Stimulated activated CD8-positive, alpha-beta memory T cell treated with anti-CD3 and anti-CD28 coated beads, Interleukin-12 subunit alpha, Interleukin-12 subunit beta, amount 100 ng/mL, for 24 hours (primary cell): ENCODE data around the gene ITM2C.

Experiments
- DNase-seq: peaks from one replicate; pipeline ENCODE4 v3.0.0-alpha.2; 2020; ENCODE audit errors: extremely low read depth

The ITM2C gene

DNA sequence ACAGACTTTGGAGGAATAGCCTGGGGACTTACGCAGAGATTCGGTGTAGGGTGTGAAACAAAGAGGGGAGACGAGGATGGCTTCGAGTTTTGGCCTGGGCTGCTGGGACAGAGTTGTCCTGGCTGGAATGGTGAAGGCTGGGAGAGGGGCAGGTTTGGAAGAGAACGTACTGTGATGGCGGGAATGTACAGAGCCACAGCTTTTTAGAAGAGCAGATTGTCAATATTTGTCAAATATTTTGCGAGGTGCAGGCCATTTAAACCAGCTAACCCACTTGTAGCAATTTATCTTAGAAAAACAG is 14.4 kb upstream of the ITM2C start:
- no peak for DNase-seq

DNA sequence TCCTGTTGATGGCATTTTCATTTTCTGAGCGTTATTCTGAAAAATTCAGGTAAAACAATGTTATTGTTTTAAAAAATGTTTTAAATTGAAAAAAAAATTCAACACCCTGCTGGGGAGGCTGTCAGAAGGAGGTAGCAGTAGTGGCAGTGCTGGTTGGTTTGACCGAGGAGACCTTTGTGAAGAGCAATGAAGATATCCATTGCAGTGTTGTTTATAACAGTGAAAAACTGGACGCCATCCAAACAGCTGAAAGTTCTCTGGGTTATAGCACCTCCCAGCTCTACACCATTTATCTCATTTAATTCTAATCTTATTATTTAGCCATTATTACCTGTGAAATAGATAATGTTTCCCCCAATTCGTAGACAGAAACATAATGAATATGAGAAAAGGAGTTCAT is 12.6 kb upstream of the ITM2C start:
- no peak for DNase-seq

DNA sequence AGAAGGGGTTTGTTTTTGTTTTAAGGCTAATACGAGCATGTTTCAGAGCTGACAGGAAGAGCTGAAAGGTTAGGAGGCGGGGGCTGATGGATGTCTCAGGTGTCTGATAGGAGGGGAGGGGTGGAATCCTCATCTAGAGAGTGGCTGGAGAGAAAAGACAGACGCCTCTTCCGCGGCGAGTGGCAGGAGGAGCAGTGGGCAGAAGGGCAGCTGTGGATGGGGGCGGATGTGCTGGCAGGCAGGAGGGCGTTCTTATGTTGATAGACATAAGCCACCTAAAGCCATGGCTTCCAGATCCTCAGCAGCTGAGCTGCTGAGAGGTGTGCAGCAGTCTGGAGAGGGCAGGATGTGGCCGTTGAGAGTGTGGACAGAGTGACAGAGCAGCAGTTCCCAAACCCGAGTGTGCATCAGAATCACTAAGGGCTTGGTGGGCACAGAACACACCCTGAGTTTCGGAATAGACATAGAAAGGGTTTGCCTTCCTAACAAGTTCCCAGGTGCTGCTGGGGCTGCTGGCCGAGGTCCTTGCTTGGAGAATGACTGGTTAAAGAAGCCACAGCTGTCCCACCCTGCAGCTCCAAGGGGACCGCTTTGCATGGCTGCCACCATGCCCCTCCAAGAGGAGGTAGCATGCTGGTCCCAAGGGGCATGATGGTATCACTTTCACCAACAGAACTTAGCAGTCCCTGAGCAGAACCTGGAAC is 3.0 kb upstream of the ITM2C start:
- no peak for DNase-seq

DNA sequence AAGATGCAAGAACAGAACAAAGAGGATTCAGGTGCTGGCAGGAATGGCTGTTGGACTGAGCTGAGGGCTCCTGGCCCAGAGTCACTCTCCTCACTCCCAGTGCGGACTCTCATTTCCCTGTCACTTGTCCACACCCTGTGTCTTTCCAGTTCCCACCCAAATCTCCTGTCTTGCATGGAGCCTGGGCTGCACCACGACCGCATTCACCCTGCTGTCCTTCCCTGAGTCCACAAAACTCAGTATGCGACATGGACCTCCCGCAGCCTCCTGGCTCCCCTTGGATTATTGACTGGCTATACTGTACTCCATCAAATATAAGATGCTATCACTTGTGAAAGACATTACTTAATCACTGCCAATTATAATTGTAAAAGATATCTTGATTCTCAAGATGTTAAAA is 2.5 kb upstream of the ITM2C start:
- DNase-seq = no peak

DNA sequence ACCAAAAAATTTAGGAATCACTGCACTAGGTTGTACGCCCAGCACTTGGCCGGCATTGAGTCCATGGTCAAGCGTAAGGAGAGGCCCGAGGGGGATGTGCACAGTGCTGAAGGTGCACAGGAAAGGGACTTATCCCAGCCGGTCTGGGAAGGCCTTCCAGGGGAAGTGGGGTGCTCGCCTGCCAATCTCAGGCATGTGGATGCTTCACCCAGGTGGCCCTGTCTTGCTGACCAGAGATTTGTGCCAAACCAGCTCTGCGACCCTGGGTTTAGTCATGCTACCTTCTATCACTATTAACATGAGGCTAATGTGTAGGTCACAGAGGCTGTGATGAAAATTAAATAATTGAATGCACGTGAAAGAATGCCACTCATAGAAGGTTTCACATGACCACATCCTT is 1.7 kb upstream of the ITM2C start:
- no peak for DNase-seq

DNA sequence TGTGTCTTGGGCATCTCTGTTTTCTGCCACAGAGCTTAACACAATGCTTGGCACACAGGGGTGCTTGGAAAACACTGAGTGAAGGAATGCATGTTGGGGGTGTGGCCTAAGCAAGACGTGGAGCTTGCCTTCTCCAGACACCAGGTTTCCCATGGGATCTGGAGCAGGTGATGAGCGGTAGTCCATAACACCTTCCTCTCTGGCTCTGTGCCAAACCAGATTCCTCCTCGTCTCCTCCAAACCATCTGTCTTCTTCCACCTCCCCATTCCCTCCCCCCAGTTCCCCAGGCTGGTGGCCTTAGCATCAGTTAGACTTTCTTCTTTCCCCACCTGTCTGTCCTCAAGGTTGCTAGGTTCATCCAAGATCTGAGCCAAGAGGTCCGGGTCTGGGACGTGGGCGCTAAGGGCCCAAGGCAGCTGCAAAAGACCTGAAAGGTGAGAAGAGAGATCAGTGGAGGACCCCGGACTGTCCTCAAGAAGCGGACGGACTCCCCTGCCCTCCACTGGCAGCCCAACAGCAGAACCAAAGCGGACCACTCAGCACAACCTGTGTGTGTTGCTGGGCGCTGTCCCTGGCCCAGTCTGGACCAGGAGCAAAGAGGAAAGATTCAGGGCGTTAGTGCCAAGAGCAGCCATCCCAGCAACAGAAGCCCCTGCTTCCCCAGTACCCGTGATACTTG is 1.2 kb upstream of the ITM2C start:
- DNase-seq = no peak

DNA sequence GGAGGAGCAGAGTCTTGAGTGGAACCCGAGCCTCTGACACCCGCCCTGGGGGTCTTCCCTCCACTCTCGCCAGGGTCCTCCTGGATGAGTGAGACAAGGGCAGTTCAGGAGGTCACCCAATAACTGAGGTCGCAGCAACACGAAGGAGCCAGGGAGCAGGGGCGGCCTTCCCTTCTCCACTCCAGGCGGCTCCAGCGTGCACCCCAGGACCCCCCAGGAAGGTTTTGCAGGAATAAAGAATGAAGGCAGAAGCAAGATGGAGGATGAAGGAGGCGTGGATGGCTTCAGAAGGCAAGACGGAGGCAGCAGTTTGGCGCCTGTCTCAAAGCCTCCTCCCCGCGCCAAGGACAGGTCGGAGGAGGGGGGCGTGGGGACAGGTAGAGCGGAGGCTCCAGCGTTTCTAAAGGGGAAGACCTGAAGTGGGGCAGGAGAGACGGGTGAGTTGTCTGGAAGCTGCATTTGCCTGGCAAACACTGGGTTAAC is 579 bp upstream of the ITM2C start:
- DNase-seq = no peak

DNA sequence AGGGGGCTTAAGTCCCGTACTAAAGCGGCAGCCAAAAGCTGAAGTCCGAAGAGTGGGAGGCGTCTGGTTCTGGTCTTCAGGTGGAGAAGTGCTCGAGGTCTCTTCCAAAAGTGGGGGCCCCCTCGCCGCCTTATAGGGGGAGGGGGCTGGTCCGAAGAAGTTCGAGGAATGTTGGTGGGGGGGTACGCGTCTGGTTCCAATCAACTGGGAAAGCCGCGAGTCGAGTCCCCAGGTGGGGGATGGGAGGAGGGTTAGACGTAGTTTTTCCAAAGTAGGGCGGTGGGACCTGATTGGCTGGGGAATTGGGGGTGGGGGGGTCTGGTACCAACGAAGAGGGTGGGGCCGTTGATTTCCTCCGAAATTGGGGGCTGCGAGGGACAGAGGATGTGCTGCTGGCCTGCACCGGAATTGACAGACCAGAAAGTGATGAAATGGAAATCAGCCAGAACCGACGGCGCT is 594 bp downstream of the ITM2C start:
- no peak for DNase-seq

DNA sequence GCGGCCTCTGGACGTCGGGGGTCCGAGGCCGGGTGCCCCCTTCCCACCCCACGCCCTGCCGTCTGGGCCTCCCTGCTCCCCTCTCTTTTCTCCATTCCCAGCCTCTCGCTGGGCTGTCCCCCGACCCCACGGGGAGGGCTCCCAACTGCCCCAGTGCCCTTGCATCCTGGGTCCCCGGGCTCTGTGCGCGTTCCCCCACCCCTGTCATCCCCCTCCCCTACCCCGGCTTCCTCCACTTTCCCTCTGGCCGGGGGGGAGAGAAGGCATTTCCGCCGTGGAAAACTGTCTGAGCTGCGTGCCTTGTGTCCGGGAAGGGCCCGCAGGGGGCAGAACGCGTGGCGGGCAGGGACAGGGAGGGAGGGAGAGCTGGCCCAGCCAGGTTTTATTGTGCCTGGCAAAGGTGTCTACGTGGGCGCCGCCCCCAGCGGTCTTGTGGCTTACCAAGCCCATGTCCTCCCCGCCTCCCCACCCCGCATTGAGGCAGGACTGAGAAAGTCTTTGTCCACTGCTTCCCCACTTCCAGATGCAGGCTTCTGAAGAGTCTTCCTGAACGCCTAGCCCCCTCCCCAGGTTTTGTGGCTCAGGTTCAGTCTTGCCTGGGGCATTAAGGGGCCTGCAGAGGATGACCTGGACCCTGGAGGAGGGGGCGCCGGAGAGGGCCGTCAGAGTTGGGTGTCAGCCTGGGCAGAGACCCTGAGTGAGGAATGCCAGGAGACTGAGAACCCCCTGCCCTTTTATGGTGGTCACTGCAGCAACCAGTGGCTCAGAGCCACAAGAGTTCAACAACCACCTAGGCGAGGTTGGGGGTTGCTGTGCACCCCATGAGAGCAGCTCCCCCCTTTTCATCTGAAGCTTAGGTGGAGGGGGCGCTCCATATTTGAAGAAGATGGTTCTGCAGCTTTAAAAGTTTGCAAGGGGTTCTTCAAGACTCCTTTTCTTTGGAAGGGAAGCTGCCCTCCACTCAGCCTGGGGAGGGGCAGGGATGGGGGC is 1.3 kb downstream of the ITM2C start:
- no peak for DNase-seq

DNA sequence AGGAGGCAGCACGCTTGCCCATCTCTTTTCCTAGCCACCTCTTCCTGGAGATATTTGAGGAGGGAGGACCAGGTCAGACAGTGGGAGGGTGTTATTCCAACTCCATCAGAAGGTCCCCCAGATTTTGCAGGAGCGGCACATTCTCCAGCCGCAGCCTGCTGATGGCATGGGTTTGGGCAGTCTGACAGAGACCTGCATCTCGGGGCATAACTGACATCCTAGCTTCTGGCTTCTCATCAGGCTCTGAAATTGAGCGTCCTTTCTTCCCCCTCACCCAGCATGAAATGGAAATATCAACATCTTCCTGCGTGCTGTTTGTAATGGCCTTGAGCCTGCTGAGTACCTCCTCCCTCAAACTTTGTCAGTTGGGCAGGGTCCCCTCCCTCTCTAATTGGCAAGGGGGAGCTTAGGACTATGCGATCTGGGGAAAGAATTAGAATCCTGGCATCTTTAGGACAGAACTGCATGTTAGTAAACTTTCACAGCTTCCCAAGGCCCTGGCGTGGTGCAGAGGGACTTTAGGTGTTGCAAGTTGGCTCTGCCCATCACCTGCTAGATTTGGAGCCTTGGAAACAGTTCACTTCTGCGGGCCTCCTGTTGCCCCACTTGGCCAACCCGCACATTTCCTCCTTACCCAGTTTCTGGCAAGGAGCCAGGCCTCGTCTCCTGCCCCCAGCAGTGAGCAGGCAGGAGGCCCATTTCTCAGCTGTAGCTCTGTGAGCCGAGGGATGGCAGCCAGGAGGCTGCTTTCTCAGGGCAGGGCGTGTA is 2.2 kb downstream of the ITM2C start:
- DNase-seq = no peak

DNA sequence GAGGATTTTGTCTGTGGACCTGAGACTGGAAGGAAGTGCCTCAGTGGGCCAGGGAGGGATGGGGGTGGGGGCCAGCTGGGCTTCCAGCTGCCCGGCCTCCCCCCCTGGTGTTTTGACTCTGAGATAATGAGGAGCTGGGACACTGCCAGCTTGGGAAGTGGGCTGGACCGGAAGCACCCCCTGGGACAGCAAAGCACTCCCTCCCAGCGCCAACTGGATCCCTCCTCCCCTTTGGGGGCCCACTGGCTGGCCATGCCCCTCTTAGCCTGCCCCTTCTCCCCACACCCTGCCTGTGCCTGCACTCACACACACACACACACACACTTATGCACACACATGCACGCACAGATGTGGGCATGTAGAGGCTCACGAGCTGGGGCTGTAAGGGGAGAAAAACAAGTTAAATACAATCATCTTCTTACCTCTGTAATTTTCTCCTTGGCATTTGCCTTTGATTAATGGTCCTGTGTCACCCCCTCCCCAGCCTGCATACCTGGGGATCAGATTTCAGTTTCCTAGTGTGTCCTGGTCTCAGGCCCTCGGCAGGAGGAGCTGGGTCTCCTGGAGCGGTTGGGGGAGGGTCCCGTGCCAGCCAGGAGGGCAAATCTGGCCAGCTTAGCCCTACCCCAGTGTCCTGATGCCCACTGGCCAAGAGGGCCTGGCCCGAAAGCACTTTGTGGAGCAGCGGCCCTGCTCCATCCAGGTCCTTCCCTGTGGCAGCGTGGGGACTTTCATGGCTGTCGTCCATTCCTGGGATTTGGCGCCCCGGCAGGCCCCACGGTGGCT is 3.6 kb downstream of the ITM2C start:
- no peak for DNase-seq

DNA sequence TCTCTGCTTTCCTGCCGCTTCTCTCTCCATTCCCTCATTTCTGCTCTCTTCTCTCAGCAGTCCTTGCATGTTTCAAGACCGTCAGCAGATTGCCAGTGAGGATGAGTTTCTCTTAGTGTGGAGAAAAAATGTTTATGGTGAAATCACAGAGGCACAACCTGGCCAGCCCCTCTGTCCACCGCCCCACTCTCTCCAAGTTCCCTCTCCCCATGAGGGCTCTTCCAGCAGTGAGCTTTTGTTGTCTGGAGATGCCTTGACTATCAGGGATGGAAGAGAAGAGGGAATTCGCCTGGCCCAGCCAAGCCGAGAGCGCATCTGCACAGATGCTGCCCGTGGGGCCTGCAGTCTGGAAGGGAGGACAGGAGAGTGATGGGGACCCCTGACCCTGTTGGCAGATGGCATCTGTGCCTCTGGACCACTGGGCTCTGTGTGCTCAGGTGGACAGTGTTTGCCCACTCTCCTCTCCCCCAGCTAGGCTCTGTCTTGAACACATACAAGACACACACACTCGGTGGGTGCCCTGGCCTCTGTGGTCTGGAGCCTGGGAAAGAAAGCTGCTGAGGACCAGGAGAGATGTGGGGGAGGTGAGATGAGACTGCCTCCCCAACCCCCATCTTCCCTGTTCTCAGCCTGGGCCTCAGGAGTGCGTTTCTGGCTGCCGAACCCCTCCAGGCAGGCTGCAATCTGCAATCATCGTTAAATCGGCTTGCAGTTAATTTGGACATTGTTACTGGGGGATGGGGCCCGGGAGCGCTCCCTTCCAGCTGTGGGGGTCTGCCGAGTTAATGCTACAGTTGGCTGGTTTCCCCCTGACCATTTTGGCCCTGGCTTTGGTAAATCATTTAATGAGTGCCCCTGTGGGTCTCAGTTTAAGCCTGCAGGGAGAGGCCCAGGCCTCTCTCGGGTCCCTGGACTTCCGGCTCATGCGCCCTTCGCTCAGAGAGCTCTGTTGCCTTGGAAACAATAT is 4.5 kb downstream of the ITM2C start:
- no peak for DNase-seq

DNA sequence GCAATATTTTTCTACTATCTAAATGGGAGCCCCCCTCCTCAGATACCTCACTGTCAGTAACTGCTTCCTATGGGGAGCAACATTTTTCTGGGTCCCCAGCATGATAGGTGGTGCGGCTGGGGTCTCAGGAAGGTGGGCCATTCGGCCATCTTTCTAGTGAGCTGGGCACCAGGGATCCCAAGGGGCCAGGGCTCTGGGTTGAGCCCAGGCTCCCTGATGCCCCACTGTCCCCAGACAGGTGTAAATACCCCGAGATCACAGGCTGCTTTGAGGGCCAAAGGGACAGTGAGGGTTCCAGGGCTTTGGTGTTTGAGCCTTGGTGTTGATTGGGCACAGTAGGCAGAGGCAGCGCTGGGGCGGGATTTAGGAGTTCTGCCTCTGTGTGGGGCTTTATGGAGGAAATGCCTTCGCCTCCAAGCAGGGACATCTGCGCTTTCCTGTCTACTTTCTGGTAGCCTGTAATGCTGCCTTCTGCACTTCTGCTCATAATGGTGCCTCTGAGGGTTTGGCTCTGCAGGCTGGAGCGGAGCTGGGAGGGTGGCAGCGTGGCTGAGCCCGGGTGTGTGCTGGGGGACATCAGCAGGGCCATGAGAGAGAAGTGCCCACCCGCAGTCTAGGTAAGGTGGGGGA is 5.3 kb downstream of the ITM2C start:
- no peak for DNase-seq

DNA sequence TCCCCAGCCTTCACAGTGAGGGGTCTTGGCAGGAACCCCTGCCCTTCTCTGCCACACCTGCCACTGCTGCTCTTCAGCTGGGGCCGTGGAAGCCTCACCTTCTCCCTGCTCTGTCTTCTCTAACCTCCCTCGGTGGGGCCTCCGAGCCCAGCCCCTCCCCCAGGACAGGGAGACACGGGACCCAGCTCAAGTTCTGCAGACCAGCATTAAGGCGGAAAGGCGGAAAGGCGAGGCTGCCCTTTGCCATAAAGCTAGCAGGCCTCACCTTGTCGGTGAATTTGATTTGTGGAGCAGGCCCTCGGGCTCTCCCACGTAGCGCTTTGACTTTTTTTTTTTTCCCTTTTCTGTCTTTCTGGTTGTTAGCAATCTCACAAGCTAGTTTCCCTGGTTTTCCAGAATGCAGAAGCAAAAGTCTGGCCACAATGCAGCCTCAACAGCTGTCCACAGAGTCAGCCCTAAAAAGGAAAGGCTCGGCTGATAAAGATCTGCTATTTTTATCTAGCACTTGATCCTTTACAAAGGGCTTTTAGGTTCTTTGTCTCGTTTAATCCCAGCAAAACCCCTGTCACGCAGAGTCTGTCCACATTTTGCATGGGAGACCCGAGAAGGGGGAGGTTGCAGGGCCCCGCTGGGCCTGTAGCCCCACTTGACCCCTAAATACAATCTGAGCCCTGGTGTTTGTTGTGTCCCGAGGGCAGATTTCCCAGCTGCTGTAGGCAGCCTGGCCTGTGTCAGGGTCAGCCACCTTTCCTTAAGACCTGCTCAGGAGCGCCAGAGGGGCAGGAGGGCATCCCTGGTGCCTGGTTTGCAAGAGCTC is 6.0 kb downstream of the ITM2C start:
- DNase-seq = no peak

DNA sequence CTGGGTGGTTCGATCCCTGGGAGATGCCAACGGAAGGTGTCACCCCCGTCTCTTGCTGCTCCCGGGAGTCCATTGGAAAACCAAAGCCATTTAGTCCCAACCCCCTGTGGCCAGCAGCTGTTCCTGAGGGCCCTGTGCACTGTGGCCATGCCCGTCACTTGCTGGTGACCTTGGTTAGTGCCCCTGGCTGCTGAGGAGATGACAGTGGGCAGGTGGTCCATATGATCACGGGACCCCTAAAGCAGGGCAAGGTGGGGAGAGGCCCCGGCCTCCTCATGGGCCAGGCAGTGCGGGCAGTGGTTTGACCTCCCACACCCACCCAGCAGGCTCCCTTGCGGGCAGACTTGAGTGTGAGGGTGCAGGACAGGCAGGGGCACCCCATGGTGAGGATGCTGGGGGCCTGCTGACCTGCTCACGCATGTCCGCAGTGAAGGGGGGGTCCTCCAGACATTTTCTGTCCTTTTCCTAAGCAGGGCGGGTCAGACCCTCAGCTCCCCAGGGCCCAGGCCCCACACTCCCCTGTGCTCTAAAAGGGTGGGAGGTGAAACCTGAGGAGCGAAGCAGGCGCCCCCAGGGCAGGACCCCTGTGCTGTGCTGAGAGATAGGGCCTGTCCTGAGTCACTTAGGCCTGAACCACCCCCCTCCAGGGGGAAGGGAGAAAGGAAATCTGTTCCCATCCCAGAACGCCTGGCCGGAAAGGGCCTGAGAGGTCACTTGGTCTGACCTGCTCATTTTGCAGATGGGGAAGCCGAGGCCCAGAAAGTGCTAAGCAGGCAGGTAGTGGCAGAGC is 6.8 kb downstream of the ITM2C start:
- no peak for DNase-seq

DNA sequence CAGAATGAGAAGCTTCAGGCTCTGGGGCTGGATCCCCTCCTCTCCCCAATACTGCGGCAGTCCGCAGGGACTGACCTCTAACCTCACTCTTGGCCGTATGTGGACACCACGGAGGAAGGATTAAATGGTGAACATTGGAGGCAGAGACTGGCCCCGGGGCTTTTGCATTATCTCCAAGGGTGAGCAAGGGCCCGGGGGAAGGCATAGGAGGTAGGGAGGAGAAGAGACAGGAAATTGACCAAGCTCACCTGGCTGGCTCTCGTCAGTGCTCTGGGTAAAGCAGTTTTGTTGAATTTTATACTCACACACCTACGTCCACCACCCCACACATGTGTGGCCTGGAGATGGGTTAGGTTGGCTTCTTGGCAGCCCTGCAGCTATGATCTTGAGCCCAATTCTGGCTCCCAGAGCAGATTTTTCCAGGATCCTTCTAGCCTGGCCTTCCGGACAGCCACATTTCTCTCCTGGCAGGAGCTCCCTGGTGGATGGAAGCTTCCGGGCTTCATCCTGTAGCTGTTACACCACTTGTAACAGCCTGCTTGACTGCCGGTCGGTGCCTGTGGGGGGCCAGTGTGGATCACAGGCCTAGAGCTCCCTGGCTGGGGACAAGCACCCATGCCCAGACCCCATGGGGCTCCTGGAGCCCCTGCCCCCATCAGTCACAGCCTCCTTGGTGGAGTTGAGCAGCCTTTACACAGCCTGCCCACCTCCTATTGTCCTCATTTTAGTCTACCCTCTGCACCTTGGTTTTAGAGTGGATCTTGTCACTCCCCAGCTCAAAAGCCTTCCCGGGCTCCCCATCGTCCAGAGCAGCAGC is 7.6 kb downstream of the ITM2C start:
- no peak for DNase-seq
